ENCODE measurements around the gene BCL11A.

BCL11A gene

DNA sequence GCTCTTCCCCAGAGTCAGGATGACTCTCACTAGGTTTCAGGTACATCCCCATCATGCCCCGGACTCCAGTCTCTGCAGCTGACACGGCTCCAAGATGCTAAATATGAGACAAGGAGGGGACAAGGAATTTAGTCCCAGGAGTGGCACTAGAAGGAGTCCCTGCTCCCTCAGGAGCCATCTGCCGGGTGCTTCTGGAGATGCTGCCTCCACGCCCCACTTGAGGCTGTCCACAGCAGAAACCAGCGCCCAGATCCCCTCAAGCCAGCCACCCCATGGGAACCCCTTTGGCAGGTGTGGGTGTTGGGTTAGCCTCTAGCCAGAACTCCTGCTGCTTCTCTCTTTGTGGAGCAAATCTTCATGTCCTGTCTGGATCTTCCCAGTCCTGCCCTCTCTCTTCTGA is 40.3 kb downstream of the BCL11A start:
- TF ChIP-seq CTCF (IDR thresholded peaks at IDR 0.05; ENCODE audit: low read depth, low read length), result no peak
- no peak for DNase-seq (ENCODE audit: extremely low read depth, low read depth)

GRCh38 chr2:60512641-60513040 is 40.8 kb downstream of the BCL11A start:
- TF ChIP-seq CTCF (IDR thresholded peaks at IDR 0.05; ENCODE audit: low read depth, low read length), result no peak
- DNase-seq (ENCODE audit: extremely low read depth, low read depth), result no peak

DNA sequence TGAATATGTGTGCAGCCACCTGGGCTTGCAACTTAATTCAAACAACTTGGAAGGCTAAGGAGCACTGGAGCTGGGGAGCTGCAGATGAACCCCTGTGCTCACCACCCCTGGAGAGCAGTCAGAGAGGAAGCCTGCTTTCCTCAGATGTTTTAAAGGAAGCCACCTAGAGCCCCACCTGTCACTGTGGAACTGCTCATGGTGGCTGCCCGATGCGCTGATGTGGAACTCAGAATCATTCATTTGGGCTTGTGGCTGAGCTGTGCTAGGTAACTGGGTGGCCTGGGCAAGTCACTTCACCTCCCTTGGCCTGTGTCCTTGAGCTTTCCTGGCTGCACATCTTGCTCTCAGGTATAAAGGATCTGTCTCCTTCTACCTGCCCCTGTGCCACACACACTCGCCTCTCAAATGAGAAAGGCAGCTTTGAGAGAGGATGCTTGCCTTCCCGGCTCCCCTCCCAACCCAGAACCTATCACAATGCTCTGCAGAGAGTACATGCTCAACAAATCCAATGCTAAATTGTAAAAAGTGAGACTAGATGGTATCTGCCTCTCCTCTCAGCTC is 41.3 kb downstream of the BCL11A start:
- no peak for TF ChIP-seq CTCF (IDR thresholded peaks at IDR 0.05; ENCODE audit: low read depth, low read length)
- DNase-seq (ENCODE audit: extremely low read depth, low read depth), result no peak

GRCh38 chr2:60510713-60511112 is 42.7 kb downstream of the BCL11A start:
- no peak for TF ChIP-seq CTCF (IDR thresholded peaks at IDR 0.05; ENCODE audit: low read depth, low read length)
- DNase-seq (ENCODE audit: extremely low read depth, low read depth), result no peak

- TF ChIP-seq CTCF (IDR thresholded peaks at IDR 0.05; ENCODE audit: low read depth, low read length), result no peak
- no peak for DNase-seq (ENCODE audit: extremely low read depth, low read depth)
These were observed 44.4 kb downstream of the BCL11A start for GRCh38 chr2:60509066-60509465.

DNA sequence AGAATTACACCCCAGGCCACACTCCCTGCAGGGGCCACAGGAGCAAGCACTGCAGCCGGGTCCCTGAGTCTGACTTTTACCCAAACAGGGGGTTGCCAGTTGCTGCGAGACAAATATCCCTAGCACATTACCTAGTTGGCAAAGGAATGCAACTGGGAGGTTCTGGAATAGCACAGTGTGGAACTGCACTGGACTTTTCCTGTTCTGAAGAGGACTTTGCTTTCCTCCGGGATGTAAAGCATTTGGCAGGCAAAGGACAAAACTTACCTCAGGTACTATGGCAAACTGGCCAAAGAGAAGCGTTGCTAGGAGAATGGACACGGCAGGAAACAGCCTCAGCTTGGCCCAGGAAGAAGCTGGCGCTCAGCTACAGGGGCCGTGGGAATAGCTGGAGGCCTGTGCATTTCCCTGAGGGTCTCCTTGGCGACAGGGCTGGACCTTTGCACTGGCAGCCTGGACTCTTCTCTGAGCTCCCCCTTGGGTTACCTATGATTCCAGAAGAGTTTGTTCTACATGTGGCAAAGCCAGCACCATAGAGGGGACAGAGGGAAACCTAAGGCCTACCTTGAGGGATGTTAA is 45.0 kb downstream of the BCL11A start:
- no peak for TF ChIP-seq CTCF (IDR thresholded peaks at IDR 0.05; ENCODE audit: low read depth, low read length)
- DNase-seq (ENCODE audit: extremely low read depth, low read depth), result no peak

- DNase-seq (ENCODE audit: extremely low read depth, low read depth), result no peak
- no peak for TF ChIP-seq CTCF (IDR thresholded peaks at IDR 0.05; ENCODE audit: low read depth, low read length)
These were observed 46.1 kb downstream of the BCL11A start for GRCh38 chr2:60507211-60507965.
